Embryonic facial prominence (tissue), 1 donor: ENCODE measurements around the gene ARHGAP32.

Experiments used
- DNase-seq: peaks from one replicate; pipeline ENCODE4 v3.0.0-alpha.2; 2016; ENCODE audit errors: extremely low spot score

ARHGAP32 gene

DNA sequence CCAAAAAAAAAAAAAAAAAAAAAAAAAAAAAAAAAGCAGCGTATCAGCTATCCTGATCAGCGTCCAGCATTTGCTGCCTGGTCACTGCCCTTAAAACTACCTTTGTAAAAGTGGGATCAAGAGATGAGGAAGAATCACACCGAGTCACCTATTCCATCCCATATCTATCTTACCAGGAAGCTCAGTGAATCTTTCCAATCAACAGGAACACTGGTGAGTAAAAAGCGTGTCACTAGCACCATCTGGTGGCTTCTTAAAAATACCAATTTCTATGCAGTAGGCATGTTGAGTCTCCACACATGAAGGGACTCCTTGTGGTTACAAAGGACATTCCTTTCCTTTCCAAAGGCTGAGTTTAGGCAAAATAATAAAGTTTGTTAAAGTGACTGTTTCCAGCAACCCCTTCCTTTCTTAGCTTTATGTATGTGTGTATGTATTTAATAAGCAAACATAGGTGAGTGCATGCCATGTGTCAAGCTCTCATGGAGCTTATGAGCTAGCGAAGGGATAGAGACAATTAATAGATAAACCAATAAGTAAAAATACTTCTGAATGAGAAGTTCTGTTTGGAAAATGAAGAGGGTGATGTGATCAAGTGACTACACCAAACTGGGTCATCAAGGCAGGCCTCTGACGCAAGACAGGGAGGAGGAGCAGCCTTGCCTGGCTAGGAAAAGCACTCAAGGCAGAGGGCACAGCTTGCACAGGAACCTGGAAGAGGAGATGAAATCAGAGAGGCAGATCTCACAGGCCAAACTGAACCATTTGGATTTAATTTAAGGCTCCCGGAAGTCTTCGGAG is 235.5 kb downstream of the ARHGAP32 start:
- DNase-seq: no peak

- DNase-seq: no peak
These were observed 236.5 kb downstream of the ARHGAP32 start for GRCh38 chr11:128955636-128956035.

- no peak for DNase-seq
These were observed 239.0 kb downstream of the ARHGAP32 start for GRCh38 chr11:128953151-128953550.

DNA sequence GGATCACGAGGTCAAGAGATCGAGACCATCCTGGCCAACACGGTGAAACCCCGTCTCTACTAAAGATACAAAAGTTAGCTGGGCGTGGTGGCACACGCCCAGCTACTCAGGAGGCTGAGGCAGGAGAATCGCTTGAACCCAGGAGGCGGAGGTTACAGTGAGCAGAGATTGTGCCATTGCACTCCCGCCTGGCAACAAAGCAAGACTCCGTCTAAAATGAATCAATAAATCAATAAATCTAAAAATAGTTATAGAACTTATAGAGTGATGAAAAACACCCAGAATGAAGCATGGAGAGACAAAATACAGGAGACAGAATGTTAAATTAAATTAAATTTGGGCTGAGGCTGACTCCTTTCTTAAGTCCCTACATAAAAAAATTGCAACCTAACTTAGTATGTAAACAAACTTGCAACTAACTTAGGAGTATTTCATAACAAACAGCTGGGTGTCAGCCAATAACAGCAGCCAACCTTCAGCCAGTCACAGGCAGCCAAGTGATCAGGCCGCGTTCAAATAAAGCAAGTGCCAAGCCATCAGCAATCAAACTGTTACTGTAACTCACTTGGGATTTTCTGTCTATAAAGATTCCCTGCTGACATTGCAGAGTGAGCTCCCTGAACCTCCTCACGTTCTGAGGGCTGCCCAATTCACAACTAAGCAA is 242.2 kb downstream of the ARHGAP32 start:
- no peak for DNase-seq

- no peak for DNase-seq
These were observed 243.5 kb downstream of the ARHGAP32 start for GRCh38 chr11:128948583-128948982.

DNA sequence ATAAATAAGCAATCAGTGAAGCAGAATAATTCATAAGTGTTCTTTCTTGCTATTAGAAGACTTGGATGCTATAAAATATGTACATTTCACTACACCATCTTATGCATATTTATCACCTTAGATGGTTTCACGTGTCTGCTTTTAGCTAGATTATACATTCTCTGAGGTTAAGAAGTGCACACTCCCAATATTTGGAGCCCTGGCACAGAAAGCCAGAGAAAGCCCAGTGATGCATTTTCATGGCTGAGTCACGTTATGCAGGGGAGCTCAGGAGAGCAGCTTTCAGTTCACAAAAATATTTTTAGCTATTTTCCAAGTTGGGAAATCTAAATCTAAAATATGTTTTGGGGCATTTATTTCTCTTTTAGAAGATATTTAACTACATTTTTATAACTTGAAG is 244.4 kb downstream of the ARHGAP32 start:
- DNase-seq: no peak

GRCh38 chr11:128946648-128947047 is 245.5 kb downstream of the ARHGAP32 start:
- no peak for DNase-seq

DNA sequence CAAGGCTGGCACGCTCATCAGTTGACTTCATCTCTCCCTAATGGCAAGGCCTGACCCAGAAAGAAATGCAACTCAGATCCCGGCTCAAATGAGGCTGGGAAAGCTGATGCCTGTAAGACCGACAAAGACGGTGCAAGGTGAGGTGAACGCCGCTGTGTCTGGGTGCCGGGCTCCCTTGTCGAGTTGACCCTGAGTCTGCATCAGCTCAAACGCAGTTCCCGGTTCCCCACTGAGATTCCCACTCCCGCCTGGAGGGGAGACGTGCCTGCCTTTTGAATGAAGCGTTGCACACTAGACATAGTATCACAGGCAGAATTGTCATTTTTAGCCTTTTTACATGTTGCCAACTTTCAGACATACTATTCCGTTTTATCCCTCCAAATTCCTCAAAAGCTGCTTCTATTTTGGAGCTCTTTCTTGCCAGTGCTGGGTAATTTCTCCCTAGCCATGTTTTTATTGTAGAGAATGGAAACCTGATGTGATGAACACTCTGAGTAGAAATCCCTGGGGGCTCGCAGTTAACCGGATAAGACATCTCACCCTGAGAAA is 248.6 kb downstream of the ARHGAP32 start:
- DNase-seq: no peak

- DNase-seq: no peak
These were observed 249.2 kb downstream of the ARHGAP32 start, which contains the start of gene TP53AIP1 for GRCh38 chr11:128942817-128943427. Gene TP53AIP1 (minus strand): TSS chr11:128942871. CDS start chr11:128937818, 5,053 bp downstream.

- DNase-seq: no peak
These were observed 249.9 kb downstream of the ARHGAP32 start for GRCh38 chr11:128942272-128942612.

- no peak for DNase-seq
These were observed 250.4 kb downstream of the ARHGAP32 start for GRCh38 chr11:128941573-128942271.

DNA sequence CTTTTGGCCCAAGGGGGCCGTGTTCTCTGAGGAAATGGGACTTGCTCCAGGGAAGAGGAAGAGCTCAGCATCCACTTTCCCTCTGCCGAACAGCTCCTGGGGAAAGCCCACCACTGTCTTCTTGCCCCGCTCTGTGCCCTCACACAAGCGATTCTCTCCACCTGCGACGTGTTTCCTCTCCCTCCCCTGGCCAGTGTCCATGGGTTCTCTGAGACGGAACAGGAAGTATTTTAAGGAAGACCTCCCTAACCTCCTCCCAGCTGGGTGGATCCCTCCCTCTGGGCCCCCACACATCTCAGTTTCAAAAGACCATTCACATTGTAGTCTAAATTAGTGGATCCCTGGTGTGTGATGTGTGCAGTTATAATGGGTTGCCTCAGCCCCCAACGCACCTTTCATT is 251.0 kb downstream of the ARHGAP32 start:
- DNase-seq: no peak

DNA sequence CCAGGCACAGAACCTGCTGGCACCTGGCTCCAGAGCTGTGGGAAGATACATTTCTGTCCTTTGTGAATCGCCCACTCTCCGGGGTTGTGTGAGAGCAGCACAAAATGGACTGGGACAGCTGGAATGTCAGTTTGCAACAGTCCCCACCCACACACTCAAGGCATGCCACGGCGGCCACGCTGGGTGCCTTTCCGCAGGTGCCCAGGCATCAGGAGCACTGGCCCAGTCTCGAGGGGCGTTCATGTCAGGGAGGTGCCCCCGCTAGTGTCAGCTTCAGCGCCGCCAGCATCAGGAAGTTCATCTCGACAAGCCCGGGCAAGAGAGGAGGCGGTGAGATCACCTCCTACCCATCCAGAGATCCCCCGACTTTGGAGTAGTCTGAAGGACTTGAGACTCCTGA is 251.5 kb downstream of the ARHGAP32 start:
- DNase-seq: no peak

DNA sequence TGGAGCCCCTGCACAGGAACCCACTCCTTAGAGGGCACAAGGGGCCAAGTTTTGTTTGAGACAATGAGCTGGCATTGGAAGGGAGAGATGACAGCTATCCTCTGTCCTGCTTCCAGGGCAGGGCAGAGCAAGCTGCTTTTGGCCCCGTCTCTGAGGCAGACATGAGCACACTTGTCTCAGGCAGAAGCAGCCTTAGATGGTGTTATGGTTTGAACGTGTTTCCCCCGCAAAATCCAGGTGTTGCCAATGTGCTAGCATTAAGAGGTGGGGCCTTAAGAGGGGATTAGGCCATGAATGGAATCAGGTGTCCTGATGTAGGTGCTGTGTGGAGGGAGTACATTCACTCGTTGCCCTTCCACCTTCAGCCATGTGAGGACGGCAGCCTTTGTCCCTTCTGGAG is 252.0 kb downstream of the ARHGAP32 start:
- no peak for DNase-seq

- DNase-seq: no peak
These were observed 252.5 kb downstream of the ARHGAP32 start for GRCh38 chr11:128939591-128939990.

DNA sequence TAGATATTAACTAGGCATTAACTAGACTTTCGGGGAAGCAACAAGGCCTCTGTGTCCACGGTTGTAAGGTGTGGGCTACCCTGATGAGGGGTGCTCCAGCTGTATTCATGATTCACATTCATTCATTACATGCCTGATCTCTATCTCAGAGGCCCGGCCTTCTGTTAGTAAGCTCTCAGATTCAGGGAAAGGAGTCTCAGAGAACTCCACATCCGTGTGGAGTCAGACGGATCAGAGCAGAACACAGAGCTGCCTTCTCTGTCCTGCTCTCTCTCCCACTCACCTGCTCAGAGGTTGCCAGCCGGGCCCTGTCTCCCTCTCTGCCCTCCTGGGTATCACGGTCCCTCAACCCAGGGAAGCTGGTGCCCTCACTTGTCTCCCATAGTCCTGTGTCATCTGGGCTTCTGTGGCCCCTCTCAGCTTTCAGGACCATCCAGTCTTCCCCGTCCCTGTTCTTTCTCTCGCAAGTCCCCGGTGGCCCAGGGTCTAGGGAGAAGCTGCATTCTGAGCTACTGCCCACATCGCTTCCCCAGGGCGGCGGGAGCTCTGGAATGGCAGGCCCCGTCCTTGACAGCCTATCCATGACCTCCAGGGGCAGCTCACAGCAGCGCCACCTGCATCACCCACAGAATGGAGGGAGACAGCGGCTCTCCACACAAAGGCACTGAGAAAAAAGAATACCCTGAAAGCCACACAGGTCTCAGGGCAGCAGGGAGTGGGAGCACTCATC is 253.8 kb downstream of the ARHGAP32 start:
- no peak for DNase-seq

GRCh38 chr11:128937480-128937879 is 254.6 kb downstream of the ARHGAP32 start:
- no peak for DNase-seq

- no peak for DNase-seq
These were observed 255.4 kb downstream of the ARHGAP32 start for GRCh38 chr11:128936606-128937251.

DNA sequence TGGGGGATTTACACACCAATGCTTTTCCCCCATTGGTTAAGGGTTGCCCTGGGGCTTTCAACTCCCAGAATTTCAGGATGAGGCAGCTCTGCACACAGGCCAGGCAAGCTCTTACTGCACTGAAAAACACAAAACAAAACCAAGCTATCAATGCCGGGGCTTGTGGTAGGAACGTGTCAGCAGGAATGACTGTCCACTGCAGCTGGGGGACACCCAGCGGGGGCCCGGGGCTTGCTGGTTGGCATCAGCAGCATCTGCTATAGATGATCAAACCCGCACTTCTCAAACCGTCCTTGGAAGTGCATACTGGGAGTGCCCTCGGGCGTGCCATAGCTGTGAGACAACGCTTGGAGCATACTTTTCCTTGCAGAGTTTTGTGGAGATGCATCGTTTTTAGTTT is 257.2 kb downstream of the ARHGAP32 start:
- no peak for DNase-seq

DNA sequence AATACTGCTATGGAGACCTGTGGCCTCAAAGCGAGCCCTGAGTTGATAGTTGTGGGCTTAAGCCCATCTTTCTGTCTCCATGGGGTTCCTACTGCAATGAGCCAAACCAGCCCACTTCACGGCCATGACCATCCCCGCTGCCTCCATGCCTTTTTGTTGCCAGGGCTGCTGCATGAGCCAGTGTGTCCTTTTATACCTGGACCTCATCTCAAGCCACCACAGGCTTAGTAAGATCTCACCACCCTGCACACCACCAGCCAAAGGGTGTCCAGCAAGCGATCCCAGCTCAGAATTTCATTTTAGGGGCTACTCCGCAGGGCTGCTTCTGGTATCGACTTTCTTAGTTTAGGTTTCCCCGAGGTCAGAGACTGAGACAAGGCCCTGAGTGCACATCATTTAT is 257.8 kb downstream of the ARHGAP32 start:
- no peak for DNase-seq
